ENCODE results near the gene USP30. TPM values are rescaled to one million over a fixed set of nuclear protein-coding genes. Genes with fewer than 3 reads are reported as not detected.

Gene USP30
- total RNA-seq, 1 donor, result 10.1 TPM

GRCh38 chr12:109054520-109054919 is 2.1 kb downstream of the USP30 start:
- no peak for TF ChIP-seq CTCF (IDR thresholded peaks at IDR 0.05; ENCODE audit: extremely low read depth, low read depth, low read length)
- H3K36me3 ChIP-seq (ENCODE audit: insufficient read depth, low read length), result peaks cover 6% of the 10 kb centered on the region
- H3K4me1 ChIP-seq (ENCODE audit: insufficient read depth, low read length), result peaks cover 7% of the 10 kb centered on the region
- no peak overlapping the region for H3K27ac ChIP-seq (ENCODE audit: low read depth, low read length)
- H3K9me3 ChIP-seq (ENCODE audit: low read depth, low read length), result no peaks in the 10 kb centered on the region
- H2AFZ ChIP-seq (ENCODE audit: low read length), result no peak overlapping the region
- DNase-seq (ENCODE audit: insufficient read length, low spot score, missing footprints), result no peak
- peaks cover 19% of the 10 kb centered on the region for H3K79me2 ChIP-seq (ENCODE audit: insufficient read depth, low read length)
- no peaks in the 10 kb centered on the region for H3K27me3 ChIP-seq (ENCODE audit: insufficient read depth, low read length)
- no peak overlapping the region for H3K4me2 ChIP-seq (ENCODE audit: insufficient read depth, low read length)
- no peaks in the 10 kb centered on the region for H4K20me1 ChIP-seq (ENCODE audit: insufficient read depth, low read length)
- no peak overlapping the region for H3K4me3 ChIP-seq (ENCODE audit: insufficient read depth, low read length)

- no peak for TF ChIP-seq CTCF (IDR thresholded peaks at IDR 0.05; ENCODE audit: extremely low read depth, low read depth, low read length)
- H3K9me3 ChIP-seq (ENCODE audit: low read depth, low read length), result no peaks in the 10 kb centered on the region
- no peak for DNase-seq (ENCODE audit: insufficient read length, low spot score, missing footprints)
- H3K4me3 ChIP-seq (ENCODE audit: insufficient read depth, low read length), result no peak overlapping the region
- H3K4me2 ChIP-seq (ENCODE audit: insufficient read depth, low read length), result no peak overlapping the region
- H2AFZ ChIP-seq (ENCODE audit: low read length), result no peak overlapping the region
- no peaks in the 10 kb centered on the region for H3K27me3 ChIP-seq (ENCODE audit: insufficient read depth, low read length)
- H3K27ac ChIP-seq (ENCODE audit: low read depth, low read length), result no peak overlapping the region
- peaks cover 19% of the 10 kb centered on the region for H3K79me2 ChIP-seq (ENCODE audit: insufficient read depth, low read length)
- H4K20me1 ChIP-seq (ENCODE audit: insufficient read depth, low read length), result no peaks in the 10 kb centered on the region
- peaks cover 9% of the 10 kb centered on the region for H3K36me3 ChIP-seq (ENCODE audit: insufficient read depth, low read length)
- H3K4me1 ChIP-seq (ENCODE audit: insufficient read depth, low read length), result peaks cover 7% of the 10 kb centered on the region
Measured at GRCh38 chr12:109056891-109057290, 4.5 kb downstream of the USP30 start.

DNA sequence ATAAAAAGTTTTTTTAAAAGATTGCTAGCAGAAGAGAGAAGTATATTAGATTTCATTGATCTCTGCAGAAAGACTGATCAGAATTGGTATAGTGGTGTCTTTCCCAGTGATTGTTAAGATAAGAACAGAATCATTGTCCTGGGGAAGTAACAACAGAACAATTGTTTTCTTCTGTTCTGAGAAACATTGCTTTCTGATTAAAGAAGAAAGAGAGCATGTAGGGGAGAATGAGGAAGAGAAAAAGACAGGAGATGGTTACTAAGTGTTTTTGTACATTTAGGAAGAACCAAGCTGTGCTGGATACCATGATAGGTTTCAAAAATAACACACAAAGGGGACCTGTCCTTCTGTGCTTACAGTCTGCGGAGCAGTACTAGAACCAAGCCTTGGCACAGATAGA is 5.0 kb downstream of the USP30 start:
- H3K4me2 ChIP-seq (ENCODE audit: insufficient read depth, low read length), result no peak overlapping the region
- H3K27me3 ChIP-seq (ENCODE audit: insufficient read depth, low read length), result no peaks in the 10 kb centered on the region
- H2AFZ ChIP-seq (ENCODE audit: low read length), result no peak overlapping the region
- no peak for TF ChIP-seq CTCF (IDR thresholded peaks at IDR 0.05; ENCODE audit: extremely low read depth, low read depth, low read length)
- H4K20me1 ChIP-seq (ENCODE audit: insufficient read depth, low read length), result no peaks in the 10 kb centered on the region
- no peak for DNase-seq (ENCODE audit: insufficient read length, low spot score, missing footprints)
- peaks cover 7% of the 10 kb centered on the region for H3K4me1 ChIP-seq (ENCODE audit: insufficient read depth, low read length)
- no peaks in the 10 kb centered on the region for H3K9me3 ChIP-seq (ENCODE audit: low read depth, low read length)
- no peak overlapping the region for H3K27ac ChIP-seq (ENCODE audit: low read depth, low read length)
- peaks cover 19% of the 10 kb centered on the region for H3K79me2 ChIP-seq (ENCODE audit: insufficient read depth, low read length)
- no peak overlapping the region for H3K4me3 ChIP-seq (ENCODE audit: insufficient read depth, low read length)
- H3K36me3 ChIP-seq (ENCODE audit: insufficient read depth, low read length), result peaks cover 9% of the 10 kb centered on the region

- no peak overlapping the region for H3K4me2 ChIP-seq (ENCODE audit: insufficient read depth, low read length)
- H3K4me3 ChIP-seq (ENCODE audit: insufficient read depth, low read length), result no peak overlapping the region
- H4K20me1 ChIP-seq (ENCODE audit: insufficient read depth, low read length), result no peaks in the 10 kb centered on the region
- peaks cover under 1% of the 10 kb centered on the region for H3K4me1 ChIP-seq (ENCODE audit: insufficient read depth, low read length)
- H3K27ac ChIP-seq (ENCODE audit: low read depth, low read length), result no peak overlapping the region
- DNase-seq (ENCODE audit: insufficient read length, low spot score, missing footprints), result no peak
- no peaks in the 10 kb centered on the region for H3K9me3 ChIP-seq (ENCODE audit: low read depth, low read length)
- H3K27me3 ChIP-seq (ENCODE audit: insufficient read depth, low read length), result no peaks in the 10 kb centered on the region
- TF ChIP-seq CTCF (IDR thresholded peaks at IDR 0.05; ENCODE audit: extremely low read depth, low read depth, low read length), result no peak
- peaks cover 6% of the 10 kb centered on the region for H3K79me2 ChIP-seq (ENCODE audit: insufficient read depth, low read length)
- no peak overlapping the region for H2AFZ ChIP-seq (ENCODE audit: low read length)
- peaks cover 9% of the 10 kb centered on the region for H3K36me3 ChIP-seq (ENCODE audit: insufficient read depth, low read length)
Measured at GRCh38 chr12:109058773-109059172, 6.4 kb downstream of the USP30 start.

Data from osteoblast (primary cell).